ENCODE results near the gene DCXR.

Gene DCXR

DNA sequence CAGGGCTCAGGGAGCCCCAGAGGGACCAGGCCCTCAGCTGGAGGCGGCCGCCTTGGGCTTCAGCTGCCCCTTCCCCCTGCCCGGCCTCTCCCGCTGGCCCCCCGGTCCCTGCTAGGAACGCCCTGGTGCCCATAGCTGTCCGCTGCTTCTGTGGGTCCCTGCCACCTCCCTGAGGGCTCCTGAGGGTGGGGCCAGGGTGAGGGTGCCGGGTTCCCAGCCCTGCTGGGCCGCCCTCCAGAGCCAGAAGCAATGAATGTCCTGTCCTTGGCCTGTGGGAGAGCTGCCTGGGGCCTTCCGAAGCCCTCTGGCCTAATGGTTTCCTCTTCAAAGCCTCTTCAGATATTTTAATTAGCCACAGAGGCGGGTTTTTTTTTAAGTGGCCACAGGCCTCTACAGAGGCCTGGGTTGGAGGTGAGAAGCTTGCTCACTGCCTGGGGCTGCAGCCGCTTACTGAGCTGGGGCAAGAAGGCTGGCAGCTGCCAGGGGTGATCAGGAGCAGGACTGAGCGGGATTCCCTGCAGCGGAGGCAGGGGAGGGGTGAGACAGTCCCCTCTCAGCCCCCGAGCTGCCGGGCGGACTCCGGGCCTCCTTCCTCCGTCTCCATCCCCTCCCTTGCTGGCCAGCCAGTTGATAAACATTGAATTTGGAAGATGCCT is 24.7 kb downstream of the DCXR start:
- peak overlapping the region; percentile 55; the same call in 1 of the 2 replicates for H3K27ac ChIP-seq (ENCODE audit: low read depth, low read length)
- H3K36me3 ChIP-seq (ENCODE audit: insufficient read depth, low read length), result 0 out of 2 replicates have a peak, but pooled peaks cover 3% of the 10 kb centered on the region
- peak overlapping the region; percentile 31; the same call in 1 of the 2 replicates for H3K9ac ChIP-seq (ENCODE audit: low read depth, low read length)
- no peaks in the 10 kb centered on the region for H3K4me1 ChIP-seq (ENCODE audit: insufficient read depth, low read length)
- H3K27me3 ChIP-seq (ENCODE audit: insufficient read depth, low read length), result no peaks in the 10 kb centered on the region
- WGBS, result 69% methylated on average over 19 of the region's 19 CpGs
- no peaks in the 10 kb centered on the region for H3K9me3 ChIP-seq (ENCODE audit: insufficient read depth, low read depth, low read length)
- no peak overlapping the region for H3K4me3 ChIP-seq (ENCODE audit: low read length)

DNA sequence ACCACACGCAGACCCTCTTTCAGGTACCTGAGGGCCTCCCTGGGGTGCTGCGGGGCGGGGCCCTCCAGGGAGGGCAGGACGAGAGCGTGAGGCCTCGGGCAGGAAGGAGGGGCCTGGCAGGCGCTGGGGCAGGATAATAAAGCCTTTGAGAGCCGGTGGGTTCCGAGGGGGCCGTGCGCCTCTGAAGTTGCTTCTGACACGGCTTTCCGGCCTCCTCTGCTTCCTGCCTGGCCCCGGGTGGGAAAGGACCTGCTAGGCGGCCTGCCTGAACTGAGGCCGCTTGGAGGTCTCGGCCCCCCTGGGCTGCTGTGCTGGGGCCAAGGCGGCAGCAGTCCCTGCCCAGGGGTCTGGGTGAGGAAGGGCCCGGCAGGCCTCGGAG is 25.2 kb downstream of the DCXR start:
- no peak overlapping the region for H3K4me3 ChIP-seq (ENCODE audit: low read length)
- H3K36me3 ChIP-seq (ENCODE audit: insufficient read depth, low read length), result 0 out of 2 replicates have a peak, but pooled peaks cover 3% of the 10 kb centered on the region
- peak overlapping the region; percentile 55; the same call in 1 of the 2 replicates for H3K27ac ChIP-seq (ENCODE audit: low read depth, low read length)
- H3K4me1 ChIP-seq (ENCODE audit: insufficient read depth, low read length), result no peaks in the 10 kb centered on the region
- no peaks in the 10 kb centered on the region for H3K9me3 ChIP-seq (ENCODE audit: insufficient read depth, low read depth, low read length)
- 70% methylated on average over 20 of the region's 20 CpGs for WGBS
- no peaks in the 10 kb centered on the region for H3K27me3 ChIP-seq (ENCODE audit: insufficient read depth, low read length)
- 0 out of 2 replicates have a peak overlapping the region, but pooled peaks have one; percentile 31 for H3K9ac ChIP-seq (ENCODE audit: low read depth, low read length)

DNA sequence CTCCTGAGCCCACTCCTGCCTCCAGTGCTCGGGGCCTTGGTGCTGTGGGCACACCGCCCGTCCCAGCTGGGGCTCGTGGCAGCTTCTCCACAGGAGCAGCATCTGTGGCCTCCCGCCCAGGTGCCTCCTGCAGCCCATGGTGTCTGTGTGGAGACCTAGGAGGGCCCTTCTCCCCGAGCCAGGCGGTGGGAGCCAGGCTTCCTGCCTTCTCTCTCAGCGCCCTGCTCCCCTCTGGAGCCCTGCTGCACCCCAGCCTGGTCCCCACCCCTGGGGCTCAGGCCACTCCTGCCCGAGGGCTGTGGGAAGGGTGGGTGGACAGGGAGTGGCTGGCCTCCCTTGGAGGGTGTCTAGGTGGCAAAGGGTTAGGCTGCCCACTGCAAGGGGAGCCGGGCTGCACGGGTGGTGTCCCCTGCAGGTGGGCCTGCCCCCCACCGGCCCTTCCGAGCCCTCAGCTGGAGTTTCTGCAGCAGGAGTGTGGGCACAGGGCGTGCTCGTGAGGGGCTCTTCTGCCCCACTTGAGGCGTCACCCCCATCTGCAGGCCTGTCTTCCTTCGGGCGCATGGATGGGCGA is 25.8 kb downstream of the DCXR start:
- H3K27me3 ChIP-seq (ENCODE audit: insufficient read depth, low read length), result no peaks in the 10 kb centered on the region
- H3K27ac ChIP-seq (ENCODE audit: low read depth, low read length), result no peak overlapping the region
- no peaks in the 10 kb centered on the region for H3K4me1 ChIP-seq (ENCODE audit: insufficient read depth, low read length)
- 96% methylated on average over 19 of the region's 19 CpGs for WGBS
- no peak overlapping the region for H3K4me3 ChIP-seq (ENCODE audit: low read length)
- H3K36me3 ChIP-seq (ENCODE audit: insufficient read depth, low read length), result 0 out of 2 replicates have a peak, but pooled peaks cover 3% of the 10 kb centered on the region
- H3K9me3 ChIP-seq (ENCODE audit: insufficient read depth, low read depth, low read length), result no peaks in the 10 kb centered on the region
- no peak overlapping the region for H3K9ac ChIP-seq (ENCODE audit: low read depth, low read length)

DNA sequence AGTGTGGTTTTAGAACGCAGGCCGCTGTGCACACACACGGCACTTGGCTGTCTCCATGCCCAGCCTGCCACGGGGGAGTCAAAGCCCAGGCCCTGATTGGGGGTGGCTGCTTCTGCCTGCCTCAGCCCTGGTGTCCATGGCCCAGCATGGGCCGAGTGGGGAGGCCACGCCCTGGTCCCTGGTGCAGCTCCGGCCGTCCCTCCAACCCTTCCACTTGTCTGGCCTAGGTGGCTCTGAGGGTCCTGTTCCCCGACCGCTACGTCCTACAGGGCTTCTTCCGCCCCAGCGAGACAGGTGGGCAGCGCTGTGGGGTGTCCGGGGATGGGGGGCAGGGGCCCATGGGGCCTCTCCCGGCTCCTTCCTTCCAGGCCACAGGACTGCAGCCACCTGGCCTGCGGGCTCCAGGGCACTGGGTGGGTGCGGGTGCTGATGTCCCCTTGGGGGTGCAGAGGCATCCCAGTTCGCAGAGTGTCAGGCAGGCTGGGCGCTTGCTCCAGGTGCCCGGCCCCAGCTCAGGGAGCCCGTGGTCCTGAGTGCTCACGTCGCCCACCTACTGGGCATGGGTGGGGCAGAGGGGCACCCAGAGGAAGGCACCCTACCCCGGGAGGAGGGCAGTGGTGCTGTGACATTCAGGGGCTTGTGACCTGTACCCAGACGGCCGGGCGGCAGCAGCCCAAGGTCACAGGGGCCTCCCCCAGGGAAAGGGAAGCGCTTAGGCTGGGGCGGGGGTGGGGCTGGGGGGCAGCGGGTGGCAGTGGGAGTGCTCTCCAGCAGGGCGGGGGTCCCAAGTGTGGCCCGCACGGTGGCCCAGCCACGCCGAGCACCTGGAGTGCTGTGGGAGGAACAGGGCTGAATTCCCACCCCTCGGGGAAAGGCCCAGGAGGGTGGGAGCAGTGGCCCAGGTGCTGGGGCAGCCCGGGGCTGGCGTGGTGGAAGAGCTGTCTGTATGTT is 26.6 kb downstream of the DCXR start:
- Histone ChIP-seq H3K9ac (ENCODE audit: low read depth, low read length) (no peak overlapping the region), H3K9me3 (ENCODE audit: insufficient read depth, low read depth, low read length) (no peaks in the 10 kb centered on the region), H3K4me1 (ENCODE audit: insufficient read depth, low read length) (no peaks in the 10 kb centered on the region), H3K4me3 (ENCODE audit: low read length) (no peak overlapping the region), H3K27ac (ENCODE audit: low read depth, low read length) (no peak overlapping the region), H3K36me3 (ENCODE audit: insufficient read depth, low read length) (0 out of 2 replicates have a peak, but pooled peaks cover 3% of the 10 kb centered on the region), H3K27me3 (ENCODE audit: insufficient read depth, low read length) (no peaks in the 10 kb centered on the region)
- 95% methylated on average over 39 of the region's 39 CpGs for WGBS

DNA sequence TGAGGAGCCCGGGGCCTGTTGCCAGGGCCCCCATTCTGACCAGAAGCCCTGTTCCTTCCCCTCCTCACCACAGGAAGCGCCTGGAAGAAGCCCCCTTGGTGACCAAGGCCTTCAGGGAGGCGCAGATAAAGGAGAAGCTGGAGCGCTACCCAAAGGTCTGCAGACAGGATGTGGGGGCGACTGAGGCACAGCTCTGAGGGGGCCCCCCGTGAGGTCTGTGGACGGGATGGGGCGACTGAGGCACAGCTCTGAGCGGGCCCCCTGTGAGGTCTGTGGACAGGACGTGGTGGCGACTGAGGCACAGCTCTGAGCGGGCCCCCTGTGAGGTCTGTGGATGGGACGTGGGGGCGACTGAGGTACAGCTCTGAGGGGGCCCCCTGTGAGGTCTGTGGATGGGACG is 28.1 kb downstream of the DCXR start:
- no peak overlapping the region for H3K4me3 ChIP-seq (ENCODE audit: low read length)
- H3K36me3 ChIP-seq (ENCODE audit: insufficient read depth, low read length), result 0 out of 2 replicates have a peak, but pooled peaks cover 3% of the 10 kb centered on the region
- H3K27me3 ChIP-seq (ENCODE audit: insufficient read depth, low read length), result no peaks in the 10 kb centered on the region
- no peak overlapping the region for H3K27ac ChIP-seq (ENCODE audit: low read depth, low read length)
- 94% methylated on average over 15 of the region's 15 CpGs for WGBS
- no peaks in the 10 kb centered on the region for H3K9me3 ChIP-seq (ENCODE audit: insufficient read depth, low read depth, low read length)
- no peaks in the 10 kb centered on the region for H3K4me1 ChIP-seq (ENCODE audit: insufficient read depth, low read length)
- H3K9ac ChIP-seq (ENCODE audit: low read depth, low read length), result no peak overlapping the region

DNA sequence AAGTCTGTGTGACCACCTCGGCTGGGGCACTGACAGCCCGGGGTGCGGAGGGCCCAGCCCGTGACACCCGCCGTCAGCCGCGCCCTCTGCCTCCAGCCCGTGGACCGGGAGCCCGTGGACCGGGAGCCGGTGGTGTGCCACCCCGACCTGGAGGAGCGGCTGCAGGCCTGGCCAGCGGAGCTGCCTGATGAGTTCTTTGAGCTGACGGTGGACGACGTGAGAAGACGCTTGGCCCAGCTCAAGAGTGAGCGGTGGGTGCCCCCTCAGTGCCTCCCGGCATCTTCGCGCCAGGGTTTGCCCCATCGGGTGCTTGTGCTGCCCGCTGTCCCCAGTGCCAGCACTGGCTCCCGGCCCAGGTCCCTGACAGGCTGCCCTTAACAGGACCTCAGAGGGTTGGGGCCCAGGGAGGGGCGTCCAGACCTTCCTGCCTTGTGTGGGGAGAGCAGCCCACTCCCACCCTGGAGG is 28.5 kb downstream of the DCXR start:
- Histone ChIP-seq H3K9ac (ENCODE audit: low read depth, low read length) (no peak overlapping the region; the same call in 1 of the 2 replicates), H3K27me3 (ENCODE audit: insufficient read depth, low read length) (no peaks in the 10 kb centered on the region), H3K9me3 (ENCODE audit: insufficient read depth, low read depth, low read length) (no peaks in the 10 kb centered on the region), H3K4me1 (ENCODE audit: insufficient read depth, low read length) (no peaks in the 10 kb centered on the region), H3K4me3 (ENCODE audit: low read length) (no peak overlapping the region), H3K27ac (ENCODE audit: low read depth, low read length) (no peak overlapping the region), H3K36me3 (ENCODE audit: insufficient read depth, low read length) (0 out of 2 replicates have a peak, but pooled peaks cover 3% of the 10 kb centered on the region)
- WGBS, result 96% methylated on average over 28 of the region's 28 CpGs

DNA sequence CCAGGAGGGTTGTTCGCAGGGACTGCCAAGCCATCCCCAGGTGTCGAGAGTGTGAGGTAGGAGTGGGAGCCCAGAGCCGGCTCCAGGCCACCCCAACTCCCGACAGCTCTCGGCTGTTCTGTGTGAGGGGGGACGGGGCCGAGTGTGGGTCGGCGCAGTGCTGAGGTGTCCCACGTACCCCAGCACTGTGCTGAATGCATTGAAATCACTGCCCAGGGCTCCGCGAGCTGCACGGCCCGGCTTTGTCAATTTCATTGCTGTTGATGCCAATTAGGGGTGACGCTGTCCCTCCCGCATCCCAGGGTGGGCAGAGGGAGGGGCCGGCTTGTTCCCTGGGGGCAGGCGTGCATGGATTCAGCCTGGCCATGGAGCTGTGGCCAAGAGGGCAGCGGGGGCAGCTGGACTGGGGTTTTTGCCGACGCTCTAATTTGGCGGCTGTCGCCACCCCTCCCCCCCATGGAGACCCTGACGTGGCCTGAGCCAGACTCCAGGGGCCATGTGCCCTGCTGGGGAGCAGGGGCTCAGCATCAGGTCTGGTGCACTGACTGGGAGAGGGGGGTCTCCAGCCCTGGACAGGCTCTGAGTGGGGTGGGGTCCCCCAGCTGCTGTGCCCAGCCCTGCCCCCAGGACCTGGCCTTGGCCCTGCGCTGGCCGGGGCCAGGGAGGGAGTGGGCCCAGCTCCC is 29.1 kb downstream of the DCXR start:
- no peak overlapping the region for H3K4me3 ChIP-seq (ENCODE audit: low read length)
- no peak overlapping the region for H3K9ac ChIP-seq (ENCODE audit: low read depth, low read length)
- H3K4me1 ChIP-seq (ENCODE audit: insufficient read depth, low read length), result no peaks in the 10 kb centered on the region; the same call in 1 of the 2 replicates
- H3K27ac ChIP-seq (ENCODE audit: low read depth, low read length), result no peak overlapping the region
- WGBS, result 94% methylated on average over 26 of the region's 26 CpGs
- H3K27me3 ChIP-seq (ENCODE audit: insufficient read depth, low read length), result no peaks in the 10 kb centered on the region
- H3K36me3 ChIP-seq (ENCODE audit: insufficient read depth, low read length), result 0 out of 2 replicates have a peak, but pooled peaks cover 3% of the 10 kb centered on the region
- no peaks in the 10 kb centered on the region for H3K9me3 ChIP-seq (ENCODE audit: insufficient read depth, low read depth, low read length)

DNA sequence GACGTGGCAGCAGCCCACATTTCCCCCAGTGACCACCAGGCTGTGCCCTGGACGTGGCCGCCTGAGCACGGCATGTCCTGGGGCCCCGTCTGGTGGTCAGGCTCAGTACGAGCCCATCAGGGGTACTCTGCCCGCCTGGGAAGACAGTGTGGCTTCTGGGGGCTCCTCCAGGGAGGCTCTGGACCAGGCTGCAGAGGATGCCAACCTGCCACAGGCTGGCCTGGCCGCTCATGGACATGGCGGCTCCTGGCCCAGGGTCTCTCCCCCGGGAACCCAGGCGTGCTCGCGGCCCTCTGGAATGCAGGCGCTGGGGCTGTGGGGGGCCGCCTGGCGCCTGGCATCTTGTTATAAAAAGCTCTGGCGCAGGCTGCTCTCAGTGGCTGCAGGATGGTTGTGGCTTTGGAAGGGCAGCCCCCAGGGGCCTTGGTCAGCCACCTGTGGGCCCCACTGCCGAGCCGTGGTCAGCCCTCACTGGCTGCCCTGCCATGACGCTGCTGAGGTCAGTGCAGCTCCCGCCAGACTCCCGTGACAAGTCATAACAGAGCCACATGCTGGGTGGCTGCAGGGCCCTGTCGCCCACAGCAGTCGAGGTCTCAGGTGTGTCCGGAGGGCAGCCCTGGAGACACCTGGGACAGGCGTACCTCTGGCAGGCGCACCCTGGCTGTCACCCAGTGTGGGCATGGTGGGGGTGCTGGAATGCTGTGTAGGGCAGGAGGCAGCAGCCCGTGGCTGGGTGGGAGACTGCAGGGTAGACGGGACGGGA is 29.8 kb downstream of the DCXR start:
- no peaks in the 10 kb centered on the region; the same call in 1 of the 2 replicates for H3K4me1 ChIP-seq (ENCODE audit: insufficient read depth, low read length)
- WGBS, result 94% methylated on average over 30 of the region's 30 CpGs

DNA sequence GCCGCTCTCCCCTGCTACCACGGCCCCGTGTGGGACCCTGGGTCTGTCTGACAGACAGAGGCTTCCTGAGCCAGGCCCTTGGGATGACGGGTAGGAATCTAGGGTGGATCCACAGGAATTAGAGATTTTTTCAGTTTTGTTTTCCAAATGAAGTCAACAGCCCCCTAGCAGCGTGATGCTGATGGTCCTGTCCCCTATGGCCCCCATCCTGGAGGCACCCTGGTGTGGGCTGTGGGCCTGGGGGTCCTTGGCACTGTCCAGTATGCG is 30.3 kb downstream of the DCXR start:
- Histone ChIP-seq H3K9me3 (ENCODE audit: insufficient read depth, low read depth, low read length) (no peaks in the 10 kb centered on the region), H3K4me1 (ENCODE audit: insufficient read depth, low read length) (no peaks in the 10 kb centered on the region; the same call in 1 of the 2 replicates), H3K27me3 (ENCODE audit: insufficient read depth, low read length) (no peaks in the 10 kb centered on the region), H3K9ac (ENCODE audit: low read depth, low read length) (no peak overlapping the region), H3K4me3 (ENCODE audit: low read length) (no peak overlapping the region), H3K27ac (ENCODE audit: low read depth, low read length) (no peak overlapping the region), H3K36me3 (ENCODE audit: insufficient read depth, low read length) (0 out of 2 replicates have a peak, but pooled peaks cover 3% of the 10 kb centered on the region)
- 95% methylated on average over 6 of the region's 6 CpGs for WGBS

More for the DNA sequence above, 29.8 kb downstream of the DCXR start:
- H3K4me3 ChIP-seq (ENCODE audit: low read length), result no peak overlapping the region
- H3K36me3 ChIP-seq (ENCODE audit: insufficient read depth, low read length), result 0 out of 2 replicates have a peak, but pooled peaks cover 3% of the 10 kb centered on the region
- H3K9me3 ChIP-seq (ENCODE audit: insufficient read depth, low read depth, low read length), result no peaks in the 10 kb centered on the region
- no peaks in the 10 kb centered on the region for H3K27me3 ChIP-seq (ENCODE audit: insufficient read depth, low read length)
- no peak overlapping the region for H3K27ac ChIP-seq (ENCODE audit: low read depth, low read length)
- no peak overlapping the region for H3K9ac ChIP-seq (ENCODE audit: low read depth, low read length)

Measured in HUES64 (cell line).